NCI-H748 treated with DMSO at 0.1 percent for 48 hours (cell line): Measurements from ENCODE around the gene FAM240A.

Experiments used
- DNase-seq: peaks from one replicate; lab custom pipeline; 2025; lab: John Stamatoyannopoulos, UW

Gene FAM240A

GRCh38 chr3:46674031-46674845 lies 61.9 kb downstream of the FAM240A start:
- DNase-seq = no peak

- no peak for DNase-seq
These were observed 63.1 kb downstream of the FAM240A start for GRCh38 chr3:46675426-46675825.
